ENCODE data around the gene ZNF500. TPM values are rescaled to one million over a fixed set of nuclear protein-coding genes. Genes with fewer than 3 reads are reported as not detected.
A peak's percentile ranks its signal among the peaks of the same experiment; 100 is the strongest.

The ZNF500 gene
- 10 to 100 TPM; 14.1 TPM for total RNA-seq

- ATAC-seq (replicated peaks in 1 of 2) (peak; percentile 87 to 94), DNase-seq (peak; percentile 97 to 99)
- no peaks in the 10 kb centered on the region for H3K9me3 Mint-ChIP-seq
- H3K4me1 Mint-ChIP-seq (ENCODE audit: low read depth), result peaks cover 31% of the 10 kb centered on the region
- H3K27me3 Mint-ChIP-seq (ENCODE audit: low read depth), result no peaks in the 10 kb centered on the region
- H3K27ac Mint-ChIP-seq, result peak within 1 kb of the TSS; percentile 93
- H3K36me3 Mint-ChIP-seq (ENCODE audit: insufficient read depth in 2 of 2), result no peaks in the 10 kb centered on the region
- peak within 1 kb of the TSS; percentile 95 to 98 for H3K4me3 Mint-ChIP-seq
Observed at GRCh38 chr16:4766875-4767628, at the start of gene ZNF500. Gene ZNF500, minus strand, starts transcription at chr16:4767162. Its CDS starts 1,184 bp downstream, at chr16:4765978.

DNA sequence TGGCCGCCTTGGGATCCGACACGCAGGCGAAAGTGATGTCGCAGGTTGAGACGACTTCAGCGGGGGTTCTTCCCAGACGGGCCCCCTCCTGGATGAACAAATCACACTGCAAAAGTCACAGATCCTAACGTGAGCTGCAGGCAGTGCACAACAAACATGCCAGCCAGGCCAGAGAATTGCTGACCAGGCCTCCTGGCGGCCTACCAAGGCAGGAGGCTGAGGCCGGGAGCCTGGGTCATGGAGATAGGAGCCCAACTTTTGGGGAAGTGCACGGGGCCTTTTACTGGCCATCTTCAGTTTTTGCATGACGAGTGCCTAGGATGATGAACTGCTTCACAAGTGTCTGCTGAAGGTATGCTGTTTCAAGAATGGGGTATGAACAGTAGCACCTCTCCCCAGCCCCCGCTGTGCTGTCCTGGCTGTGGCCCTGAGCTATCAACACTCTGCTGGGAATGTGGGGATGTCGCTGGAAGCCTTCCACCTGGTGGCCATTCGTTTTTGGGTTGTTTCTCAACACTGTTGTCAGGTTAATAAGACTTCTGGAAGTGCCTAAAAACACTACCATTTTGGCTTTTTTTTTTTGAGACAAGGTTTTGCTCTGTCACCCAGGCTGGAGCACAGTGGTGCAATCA, 47.7 kb upstream of the ZNF500 start:
- Mint-ChIP-seq H3K27ac (no peak overlapping the region), H3K4me3 (no peak overlapping the region), H3K9me3 (no peaks in the 10 kb centered on the region), H3K27me3 (ENCODE audit: low read depth) (no peaks in the 10 kb centered on the region), H3K36me3 (ENCODE audit: insufficient read depth in 2 of 2) (peaks cover 5 to 40% of the 10 kb centered on the region in 2 donors), H3K4me1 (ENCODE audit: low read depth) (no peaks in the 10 kb centered on the region)
- ATAC-seq (replicated peaks in 1 of 2) (no peak), DNase-seq (no peak)

DNA sequence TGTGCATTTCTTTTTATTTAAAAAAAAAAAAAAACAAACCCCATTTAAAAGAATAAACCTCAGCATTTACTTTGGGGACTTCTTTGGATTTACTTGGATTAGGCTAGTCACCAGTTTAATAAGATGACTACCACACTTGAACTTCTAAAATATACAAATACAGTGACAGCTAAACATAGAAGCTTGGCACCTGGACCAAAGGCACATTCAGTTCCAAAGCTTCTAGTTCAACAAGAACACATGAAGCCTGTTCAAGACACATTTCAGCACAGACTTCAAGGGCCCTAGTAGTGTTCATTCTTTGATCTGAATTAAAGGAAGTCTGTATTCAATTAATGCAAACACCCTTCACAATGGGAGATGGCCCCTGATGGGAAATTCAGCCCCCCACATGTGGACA, 47.1 kb upstream of the ZNF500 start:
- Mint-ChIP-seq H3K36me3 (ENCODE audit: insufficient read depth in 2 of 2) (peaks cover 5 to 39% of the 10 kb centered on the region in 2 donors), H3K27me3 (ENCODE audit: low read depth) (no peaks in the 10 kb centered on the region), H3K4me3 (no peak overlapping the region), H3K9me3 (no peaks in the 10 kb centered on the region), H3K27ac (no peak overlapping the region), H3K4me1 (ENCODE audit: low read depth) (no peaks in the 10 kb centered on the region)
- ATAC-seq (replicated peaks in 1 of 2), result no peak
- no peak for DNase-seq

DNA sequence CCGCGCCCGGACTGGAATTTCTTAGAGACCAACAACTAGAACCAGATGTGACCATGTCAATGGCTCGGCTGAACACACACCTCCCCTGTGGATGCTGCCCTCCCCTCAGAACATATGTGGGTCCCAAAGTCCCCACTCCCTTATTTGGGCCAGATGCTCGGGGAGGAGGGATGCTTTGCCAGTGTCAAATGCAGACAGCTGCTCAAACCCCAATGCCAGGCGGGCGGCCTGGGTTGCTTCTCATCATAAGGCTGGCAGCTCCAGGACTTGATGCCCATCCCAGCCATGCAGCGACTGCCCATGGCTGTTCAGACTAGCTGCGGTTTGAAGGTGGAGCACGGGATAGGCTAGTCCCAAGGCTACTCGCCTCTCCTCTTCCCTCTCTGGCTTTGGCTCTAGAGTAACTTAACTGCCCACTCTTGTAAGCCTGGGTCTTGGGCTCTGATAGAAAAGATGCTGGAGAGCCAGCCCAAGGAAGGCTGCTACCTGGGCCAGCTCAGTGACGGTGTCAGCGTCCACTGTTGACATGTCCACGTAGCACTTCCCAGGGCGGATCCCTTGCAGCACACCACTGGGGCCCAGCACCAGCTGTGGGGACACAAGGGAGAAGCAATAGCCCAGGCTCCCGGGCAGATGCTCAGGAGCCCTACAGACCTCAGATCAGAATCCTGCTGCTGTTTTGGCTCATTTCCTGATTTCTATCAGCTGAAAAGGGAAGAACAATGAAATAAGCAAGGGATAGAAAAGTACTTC, 46.5 kb upstream of the ZNF500 start:
- Mint-ChIP-seq H3K27me3 (ENCODE audit: low read depth) (no peaks in the 10 kb centered on the region), H3K27ac (no peak overlapping the region), H3K36me3 (ENCODE audit: insufficient read depth in 2 of 2) (peaks cover 0 to 34% of the 10 kb centered on the region in 2 donors)

DNA sequence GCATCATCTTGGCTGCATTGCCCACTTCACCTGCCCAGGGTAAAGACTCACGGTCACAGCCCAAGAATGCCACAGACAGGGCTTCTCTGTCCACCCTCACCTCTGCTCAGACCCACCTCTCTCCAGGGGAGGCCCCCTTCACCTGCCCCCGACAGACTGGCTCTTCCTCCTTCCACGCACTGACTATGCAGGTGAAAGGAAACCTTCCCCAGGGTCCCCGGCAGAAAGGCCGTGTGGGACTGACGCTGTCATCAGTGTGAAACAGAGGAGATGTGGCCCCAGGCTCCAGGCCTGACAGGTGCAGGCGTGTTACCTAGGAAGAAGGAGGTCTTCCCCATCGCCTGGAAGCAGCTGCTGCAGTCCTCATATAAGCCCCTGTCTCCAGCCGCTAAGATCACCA, 44.8 kb upstream of the ZNF500 start:
- Mint-ChIP-seq H3K9me3 (no peaks in the 10 kb centered on the region), H3K4me1 (ENCODE audit: low read depth) (no peaks in the 10 kb centered on the region), H3K4me3 (no peak overlapping the region), H3K36me3 (ENCODE audit: insufficient read depth in 2 of 2) (peaks cover 1 to 36% of the 10 kb centered on the region in 2 donors), H3K27ac (no peak overlapping the region), H3K27me3 (ENCODE audit: low read depth) (no peaks in the 10 kb centered on the region)
- ATAC-seq (replicated peaks in 1 of 2), result no peak
- no peak for DNase-seq

More for the DNA sequence above, 46.5 kb upstream of the ZNF500 start:
- no peaks in the 10 kb centered on the region for H3K9me3 Mint-ChIP-seq
- DNase-seq (no peak), ATAC-seq (replicated peaks in 1 of 2) (no peak)
- H3K4me3 Mint-ChIP-seq, result no peak overlapping the region
- no peaks in the 10 kb centered on the region for H3K4me1 Mint-ChIP-seq (ENCODE audit: low read depth)

- Mint-ChIP-seq H3K27ac (no peak overlapping the region), H3K9me3 (no peaks in the 10 kb centered on the region), H3K4me3 (no peak overlapping the region), H3K27me3 (ENCODE audit: low read depth) (no peaks in the 10 kb centered on the region), H3K4me1 (ENCODE audit: low read depth) (no peaks in the 10 kb centered on the region), H3K36me3 (ENCODE audit: insufficient read depth in 2 of 2) (peaks cover 1 to 32% of the 10 kb centered on the region in 2 donors)
- no peak for ATAC-seq (replicated peaks in 1 of 2)
- DNase-seq, result no peak
Observed at GRCh38 chr16:4811242-4811641, 44.3 kb upstream of the ZNF500 start.

- H3K4me3 Mint-ChIP-seq, result no peak overlapping the region
- H3K4me1 Mint-ChIP-seq (ENCODE audit: low read depth), result peaks cover 13% of the 10 kb centered on the region
- peaks cover 1 to 14% of the 10 kb centered on the region in 2 donors for H3K36me3 Mint-ChIP-seq (ENCODE audit: insufficient read depth in 2 of 2)
- no peak for DNase-seq
- no peak overlapping the region for H3K27ac Mint-ChIP-seq
- no peaks in the 10 kb centered on the region for H3K9me3 Mint-ChIP-seq
- no peak for ATAC-seq (replicated peaks in 1 of 2)
- H3K27me3 Mint-ChIP-seq (ENCODE audit: low read depth), result no peaks in the 10 kb centered on the region
Observed at GRCh38 chr16:4806280-4806679, 39.3 kb upstream of the ZNF500 start.

DNA sequence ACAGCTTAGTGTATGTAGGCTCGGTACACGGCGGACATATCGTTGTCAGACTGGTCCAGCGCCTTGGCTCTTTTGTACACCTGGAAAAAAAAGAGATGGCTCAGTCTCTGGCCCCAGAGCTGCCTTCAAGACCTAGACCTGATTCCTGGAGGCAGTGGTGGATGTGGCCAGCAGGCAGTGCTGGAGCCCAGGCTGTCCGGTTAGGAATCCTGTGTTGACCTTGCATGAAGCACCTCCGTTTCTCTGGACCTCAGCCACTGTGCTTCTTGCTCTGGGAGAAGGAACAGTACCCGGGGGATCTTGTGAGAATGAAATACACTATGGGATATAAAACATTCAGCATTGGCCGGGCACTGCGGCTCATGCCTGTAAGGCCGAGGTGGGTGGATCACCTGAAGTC, 38.3 kb upstream of the ZNF500 start:
- Mint-ChIP-seq H3K4me1 (ENCODE audit: low read depth) (peaks cover 13% of the 10 kb centered on the region), H3K27ac (no peak overlapping the region), H3K27me3 (ENCODE audit: low read depth) (no peaks in the 10 kb centered on the region), H3K4me3 (no peak overlapping the region), H3K9me3 (no peaks in the 10 kb centered on the region), H3K36me3 (ENCODE audit: insufficient read depth in 2 of 2) (peaks cover 1 to 11% of the 10 kb centered on the region in 2 donors)
- no peak for ATAC-seq (replicated peaks in 1 of 2)
- no peak for DNase-seq

- peak overlapping the region; percentile 55 to 61 for H3K4me3 Mint-ChIP-seq
- DNase-seq, result no peak
- H3K27me3 Mint-ChIP-seq (ENCODE audit: low read depth), result no peaks in the 10 kb centered on the region
- ATAC-seq (replicated peaks in 1 of 2), result no peak
- H3K36me3 Mint-ChIP-seq (ENCODE audit: insufficient read depth in 2 of 2), result peaks cover 1 to 8% of the 10 kb centered on the region in 2 donors
- no peaks in the 10 kb centered on the region for H3K9me3 Mint-ChIP-seq
- peaks cover 13% of the 10 kb centered on the region for H3K4me1 Mint-ChIP-seq (ENCODE audit: low read depth)
- no peak overlapping the region for H3K27ac Mint-ChIP-seq
Observed at GRCh38 chr16:4803898-4804762, 37.2 kb upstream of the ZNF500 start.

GRCh38 chr16:4803401-4803844, 36.5 kb upstream of the ZNF500 start:
- DNase-seq (no peak), ATAC-seq (replicated peaks in 1 of 2) (no peak)
- Mint-ChIP-seq H3K9me3 (no peaks in the 10 kb centered on the region), H3K27ac (no peak overlapping the region), H3K4me1 (ENCODE audit: low read depth) (peaks cover 13% of the 10 kb centered on the region), H3K36me3 (ENCODE audit: insufficient read depth in 2 of 2) (peaks cover 1 to 8% of the 10 kb centered on the region in 2 donors), H3K27me3 (ENCODE audit: low read depth) (no peaks in the 10 kb centered on the region), H3K4me3 (peak overlapping the region; percentile 84 to 86)

DNA sequence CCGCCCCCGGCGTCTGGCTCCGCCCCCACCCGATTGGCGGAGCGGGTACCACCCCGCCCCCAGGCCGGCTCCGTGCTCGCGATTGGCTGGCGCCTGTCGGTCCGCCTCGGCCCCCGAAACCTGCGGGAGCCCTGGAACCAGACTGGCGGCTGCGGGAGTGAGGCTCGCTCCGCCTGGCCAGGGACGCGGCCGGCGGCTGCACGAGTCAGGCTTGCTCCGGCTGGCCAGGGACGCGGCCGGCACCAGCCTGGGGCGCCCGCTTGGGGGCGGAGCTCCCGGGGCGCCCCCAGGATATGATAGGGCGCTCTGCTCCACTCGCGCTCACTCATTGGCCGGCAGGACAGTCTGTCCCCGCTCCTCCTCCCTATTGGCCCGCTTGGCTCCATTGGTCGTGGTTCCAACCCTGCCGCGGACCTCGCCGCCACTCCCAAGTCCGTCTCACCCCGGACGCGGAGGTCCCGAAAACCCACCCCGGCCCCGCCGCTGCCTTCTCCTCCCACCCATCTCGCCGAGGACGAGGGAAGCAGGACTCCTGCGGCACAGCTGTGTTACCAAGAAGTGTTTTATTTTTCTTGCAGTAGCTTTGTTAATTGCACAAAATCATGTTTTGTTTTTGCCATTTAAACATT, 35.8 kb upstream of the ZNF500 start:
- Mint-ChIP-seq H3K27me3 (ENCODE audit: low read depth) (no peaks in the 10 kb centered on the region), H3K4me3 (peak overlapping the region; percentile 84 to 86), H3K36me3 (ENCODE audit: insufficient read depth in 2 of 2) (peaks cover 1 to 8% of the 10 kb centered on the region in 2 donors), H3K9me3 (no peaks in the 10 kb centered on the region), H3K4me1 (ENCODE audit: low read depth) (peaks cover 13% of the 10 kb centered on the region), H3K27ac (no peak overlapping the region)
- DNase-seq, result peak; percentile 92 to 94
- ATAC-seq (replicated peaks in 1 of 2), result peak; percentile 94 to 95

All from activated T-cell treated with anti-CD3 and anti-CD28 coated beads, Interleukin-2, amount 50 U/mL, for 72 hours (primary cell).